MG63 (cell line): ENCODE results near the gene EDARADD. TPM values are rescaled to one million over a fixed set of nuclear protein-coding genes. Genes with fewer than 3 reads are reported as not detected.
"Not testable (repeated sequence)": the region's sequence is repeated elsewhere in the genome, so short reads cannot be mapped to it uniquely, and the experiment has no call there.

Experiments used
- DNase-seq: peaks from one replicate; pipeline ENCODE4 v3.0.0-alpha.2; 2020
- H3K27me3 ChIP-seq: fragments of 250-450 bp; sonication (Bioruptor Pico); 2 replicates; pipeline ENCODE4 v1.5.1; 2020; ENCODE audit warnings: mild to moderate bottlenecking, moderate library complexity
- H3K36me3 ChIP-seq: fragments of 250-450 bp; sonication (Bioruptor Pico); 2 replicates; pipeline ENCODE4 v1.5.1; 2020; ENCODE audit warnings: mild to moderate bottlenecking, moderate library complexity
- H3K4me3 ChIP-seq: fragments of 250-450 bp; sonication (Bioruptor Pico); 2 replicates; pipeline ENCODE4 v1.5.1; 2020; ENCODE audit warnings: mild to moderate bottlenecking, moderate library complexity
- H3K9me3 ChIP-seq: fragments of 250-450 bp; sonication (Bioruptor Pico); 2 replicates; pipeline ENCODE4 v1.5.1; 2020; ENCODE audit warnings: mild to moderate bottlenecking, moderate library complexity
- total RNA-seq: library from RNA; depleted of rRNA; stranded (reverse); fragments of >200 nt; shearing (Covaris generic); gene quantifications from 2 replicates; pipeline ENCODE4 v1.2.3, GENCODE V29; 2014; ENCODE audit warnings: low replicate concordance

EDARADD gene
- total RNA-seq, 1 experiment from 2014 or later = not detected

DNA sequence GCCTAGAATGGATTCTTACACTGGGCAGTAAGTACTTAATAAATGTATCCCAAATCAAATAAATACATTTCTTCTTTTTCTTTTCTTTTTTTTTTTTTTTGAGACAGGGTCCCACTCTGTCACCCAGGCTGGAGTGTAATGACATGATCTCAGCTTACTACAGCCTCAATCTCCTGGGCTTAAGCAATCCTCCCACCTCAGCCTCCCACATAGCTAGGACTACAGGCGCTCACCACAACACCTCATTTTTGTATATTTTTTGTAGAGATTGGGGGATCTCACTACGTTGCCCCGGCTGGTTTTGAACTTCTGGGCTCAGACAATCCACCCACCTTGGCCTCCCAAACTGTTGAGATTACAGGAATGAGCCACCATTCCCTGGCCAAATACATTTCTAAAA, 66.0 kb downstream of the EDARADD start:
- Histone ChIP-seq H3K36me3 (no peaks in the 10 kb centered on the region), H3K4me3 (no peak overlapping the region), H3K9me3 (no peaks in the 10 kb centered on the region), H3K27me3 (no peaks in the 10 kb centered on the region)
- DNase-seq = no peak

DNA sequence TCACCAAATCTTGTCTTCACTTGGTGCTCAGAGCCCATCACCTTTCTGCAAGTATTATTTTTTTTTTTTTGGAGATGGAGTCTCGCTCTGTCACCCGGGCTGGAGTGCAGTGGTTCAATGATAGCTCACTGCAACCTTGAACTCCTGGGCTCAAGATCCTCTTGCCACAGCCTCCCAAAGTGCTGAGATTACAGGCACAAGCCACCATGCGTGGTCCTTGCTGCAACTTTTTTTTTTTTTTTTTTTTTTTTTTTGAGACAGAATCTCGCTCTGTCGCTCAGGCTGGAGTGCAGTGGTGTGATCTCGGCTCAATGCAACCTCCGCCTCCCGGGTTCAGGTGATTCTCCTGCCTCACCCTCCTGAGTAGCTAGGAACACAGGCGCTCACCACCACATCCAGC, 70.1 kb downstream of the EDARADD start:
- H3K9me3 ChIP-seq, H3K4me3 ChIP-seq, H3K36me3 ChIP-seq, H3K27me3 ChIP-seq, DNase-seq: not testable (repeated sequence)

DNA sequence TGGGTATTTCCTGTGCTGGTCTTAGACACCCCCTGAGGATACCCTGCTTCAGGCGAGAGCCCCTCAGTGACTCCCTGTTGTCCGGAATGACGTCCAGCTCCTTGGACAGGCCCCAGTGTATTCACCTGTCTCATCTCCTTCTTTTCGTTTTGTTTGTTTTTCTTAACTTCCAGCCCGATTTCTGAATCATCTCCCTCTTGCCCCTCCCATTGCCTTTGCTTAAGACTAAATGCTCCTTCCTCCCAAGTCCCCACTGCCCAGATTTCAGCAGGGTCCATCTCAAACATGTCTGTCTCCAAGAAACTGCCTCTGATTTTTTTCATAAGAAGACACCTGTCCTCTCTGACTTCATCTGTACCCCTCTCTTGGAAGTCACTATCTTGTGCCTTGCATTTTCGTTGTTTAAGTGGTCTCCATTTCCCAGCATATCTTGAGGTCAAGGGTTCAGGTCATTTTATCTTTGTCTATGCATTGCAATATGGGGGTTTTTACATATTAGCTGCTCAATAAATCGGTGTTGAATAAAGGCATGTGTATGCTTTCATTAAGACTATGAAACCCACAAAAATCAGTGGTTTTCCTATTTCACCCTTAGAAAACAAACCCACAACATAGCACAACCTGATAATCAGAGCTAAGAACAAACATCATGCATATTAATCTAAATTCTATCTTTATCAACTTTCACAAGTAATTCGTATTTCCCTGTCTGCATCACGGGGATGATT, 71.3 kb downstream of the EDARADD start:
- Histone ChIP-seq H3K4me3 (no peak overlapping the region), H3K9me3 (no peaks in the 10 kb centered on the region), H3K27me3 (no peaks in the 10 kb centered on the region), H3K36me3 (no peaks in the 10 kb centered on the region)
- DNase-seq = no peak

DNA sequence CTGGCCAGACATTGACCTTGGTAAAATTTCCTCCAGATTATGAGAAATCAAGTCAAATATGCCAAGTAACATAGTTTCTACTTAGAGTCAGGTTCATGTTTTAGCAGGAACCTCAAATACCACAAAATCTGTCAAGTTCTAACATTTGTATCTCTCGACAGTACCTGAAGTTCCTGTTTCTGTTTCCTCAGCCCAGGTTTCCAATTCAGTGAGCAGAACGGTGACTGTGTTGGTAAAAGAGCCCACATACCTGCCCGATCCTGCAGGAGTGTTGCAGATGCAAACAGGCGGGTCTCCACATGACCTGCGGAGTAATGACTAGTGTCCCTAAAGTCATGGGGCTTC, 71.8 kb downstream of the EDARADD start:
- H3K4me3 ChIP-seq = no peak overlapping the region
- no peaks in the 10 kb centered on the region for H3K27me3 ChIP-seq
- no peaks in the 10 kb centered on the region for H3K36me3 ChIP-seq
- DNase-seq = no peak
- no peaks in the 10 kb centered on the region for H3K9me3 ChIP-seq

DNA sequence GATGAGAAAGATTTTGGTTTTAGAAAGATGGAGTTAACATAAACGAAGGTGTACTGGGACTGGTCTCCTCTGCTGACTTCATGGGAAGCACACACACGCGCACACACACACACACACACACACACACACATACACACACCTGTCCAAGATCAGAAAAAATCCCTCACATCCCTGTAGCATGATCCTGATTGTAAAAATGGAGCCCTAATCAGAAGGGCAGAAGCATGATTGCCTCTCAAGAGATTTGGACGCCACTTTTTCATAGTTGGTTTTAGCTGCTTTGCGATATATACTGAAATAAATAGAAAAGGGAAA, 73.2 kb downstream of the EDARADD start:
- Histone ChIP-seq H3K9me3 (no peaks in the 10 kb centered on the region), H3K27me3 (peaks cover 5% of the 10 kb centered on the region; the same call in 1 of the 2 replicates), H3K36me3 (no peaks in the 10 kb centered on the region), H3K4me3 (no peak overlapping the region)
- no peak for DNase-seq

DNA sequence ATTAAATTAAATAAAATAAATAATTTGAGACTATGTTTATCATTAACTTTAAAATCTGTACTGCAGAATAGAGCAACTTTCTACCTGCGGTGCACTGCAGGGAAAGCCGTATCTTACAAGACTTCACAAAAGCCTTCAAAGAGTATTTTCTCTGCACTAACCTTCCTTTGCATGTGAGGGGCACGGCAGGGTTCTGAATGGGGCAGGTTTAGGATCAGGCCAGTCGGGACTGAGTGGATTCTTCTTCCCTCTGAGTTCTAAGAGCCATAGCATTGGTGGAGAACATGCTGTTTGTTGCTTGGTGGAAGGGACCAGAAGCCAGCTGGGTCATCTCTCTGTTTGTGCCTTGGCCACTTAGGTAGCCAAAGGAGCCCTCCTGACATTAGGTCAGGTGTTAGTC, 74.5 kb downstream of the EDARADD start:
- DNase-seq = no peak
- H3K27me3 ChIP-seq = peaks cover 12% of the 10 kb centered on the region; the same call in 1 of the 2 replicates
- no peaks in the 10 kb centered on the region for H3K9me3 ChIP-seq
- H3K36me3 ChIP-seq = no peaks in the 10 kb centered on the region
- no peak overlapping the region for H3K4me3 ChIP-seq

- Histone ChIP-seq H3K27me3 (peaks cover 12% of the 10 kb centered on the region; the same call in 1 of the 2 replicates), H3K9me3 (no peaks in the 10 kb centered on the region), H3K36me3 (no peaks in the 10 kb centered on the region), H3K4me3 (no peak overlapping the region)
- DNase-seq = no peak
Measured at GRCh38 chr1:236469466-236469865, 75.4 kb downstream of the EDARADD start.

- no peaks in the 10 kb centered on the region for H3K9me3 ChIP-seq
- H3K27me3 ChIP-seq = peaks cover 12% of the 10 kb centered on the region; the same call in 1 of the 2 replicates
- no peak for DNase-seq
- no peaks in the 10 kb centered on the region for H3K36me3 ChIP-seq
- H3K4me3 ChIP-seq = no peak overlapping the region
Measured at GRCh38 chr1:236471096-236471495, 77.0 kb downstream of the EDARADD start.

DNA sequence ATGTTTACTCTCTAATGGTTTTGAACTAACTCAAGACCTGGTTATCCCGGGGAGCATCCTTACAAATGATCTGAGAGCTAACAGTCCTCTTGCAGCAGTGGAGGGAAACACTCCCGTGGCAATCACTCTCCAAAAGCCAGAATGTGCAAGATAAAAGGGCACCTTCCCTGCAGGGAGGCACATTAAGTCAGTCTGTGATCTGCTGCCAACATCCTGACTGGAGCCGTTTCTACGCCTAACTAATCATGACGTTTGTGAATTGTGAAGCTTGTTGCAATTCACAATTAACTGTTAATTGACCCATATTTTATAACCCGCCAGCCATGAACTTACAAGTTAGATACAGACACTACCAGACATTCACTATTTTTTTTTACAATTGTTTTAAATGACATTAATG, 77.6 kb downstream of the EDARADD start:
- H3K36me3 ChIP-seq = no peaks in the 10 kb centered on the region
- no peaks in the 10 kb centered on the region for H3K9me3 ChIP-seq
- peaks cover 12% of the 10 kb centered on the region; the same call in 1 of the 2 replicates for H3K27me3 ChIP-seq
- no peak for DNase-seq
- no peak overlapping the region for H3K4me3 ChIP-seq

GRCh38 chr1:236472850-236473788, 79.0 kb downstream of the EDARADD start:
- no peaks in the 10 kb centered on the region for H3K36me3 ChIP-seq
- no peak for DNase-seq
- no peak overlapping the region for H3K4me3 ChIP-seq
- peaks cover 12% of the 10 kb centered on the region; the same call in 1 of the 2 replicates for H3K27me3 ChIP-seq
- no peaks in the 10 kb centered on the region for H3K9me3 ChIP-seq

GRCh38 chr1:236476019-236476418, 81.9 kb downstream of the EDARADD start:
- H3K36me3 ChIP-seq = no peaks in the 10 kb centered on the region
- no peak for DNase-seq
- no peaks in the 10 kb centered on the region for H3K9me3 ChIP-seq

DNA sequence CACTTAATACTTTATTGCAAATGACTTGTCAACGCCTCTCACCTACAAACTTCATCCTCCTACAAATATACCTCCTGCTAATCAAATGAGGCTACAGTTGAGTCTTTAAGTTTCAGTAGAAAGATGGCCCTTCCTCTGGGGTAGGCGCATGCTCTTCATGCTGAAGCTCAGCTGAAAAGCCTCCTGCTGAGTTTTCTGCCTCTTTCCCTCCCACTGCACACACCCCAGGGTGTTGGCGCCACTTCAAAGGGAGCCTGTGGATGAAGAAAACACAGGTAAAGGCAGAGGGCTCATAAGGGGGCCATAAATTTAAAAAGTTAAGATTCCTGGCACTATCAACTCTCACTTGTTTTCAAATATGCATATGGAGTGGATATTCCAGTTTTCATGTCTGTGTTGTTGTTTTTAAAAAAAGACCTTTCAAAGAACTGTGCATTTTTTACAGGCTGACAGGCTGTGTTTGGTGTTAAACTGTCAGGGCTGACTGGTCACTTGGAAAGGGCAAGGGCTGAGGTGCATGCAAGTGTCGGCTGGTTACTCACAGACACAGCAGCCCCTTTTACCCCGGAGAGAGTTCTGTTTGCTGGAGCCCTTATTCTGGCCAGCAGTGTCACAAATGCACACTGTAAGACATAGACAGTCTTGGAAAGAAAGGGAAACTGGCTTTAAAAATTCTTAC, 86.8 kb downstream of the EDARADD start:
- no peak for DNase-seq
- Histone ChIP-seq H3K4me3 (no peak overlapping the region), H3K27me3 (0 out of 2 replicates have a peak, but pooled peaks cover 2% of the 10 kb centered on the region), H3K36me3 (no peaks in the 10 kb centered on the region), H3K9me3 (no peaks in the 10 kb centered on the region)

More at GRCh38 chr1:236476019-236476418, 81.9 kb downstream of the EDARADD start:
- H3K27me3 ChIP-seq = peaks cover 13% of the 10 kb centered on the region; the same call in 1 of the 2 replicates
- H3K4me3 ChIP-seq = no peak overlapping the region

GRCh38 chr1:236484310-236484971, 90.4 kb downstream of the EDARADD start:
- 0 out of 2 replicates have a peak, but pooled peaks cover 4% of the 10 kb centered on the region for H3K27me3 ChIP-seq
- H3K9me3 ChIP-seq = no peaks in the 10 kb centered on the region
- H3K36me3 ChIP-seq = no peaks in the 10 kb centered on the region
- H3K4me3 ChIP-seq = no peak overlapping the region
- peak; percentile 18 for DNase-seq

- no peaks in the 10 kb centered on the region for H3K9me3 ChIP-seq
Measured at GRCh38 chr1:236486356-236487002, 92.4 kb downstream of the EDARADD start.

GRCh38 chr1:236489161-236489560, 95.1 kb downstream of the EDARADD start:
- not testable (repeated sequence) for H3K9me3 ChIP-seq, H3K4me3 ChIP-seq, DNase-seq, H3K27me3 ChIP-seq, H3K36me3 ChIP-seq

More at GRCh38 chr1:236486356-236487002, 92.4 kb downstream of the EDARADD start:
- DNase-seq = no peak
- Histone ChIP-seq H3K4me3 (no peak overlapping the region), H3K36me3 (no peaks in the 10 kb centered on the region), H3K27me3 (0 out of 2 replicates have a peak, but pooled peaks cover 2% of the 10 kb centered on the region)
